ENCODE results near the gene EID1.

DNA sequence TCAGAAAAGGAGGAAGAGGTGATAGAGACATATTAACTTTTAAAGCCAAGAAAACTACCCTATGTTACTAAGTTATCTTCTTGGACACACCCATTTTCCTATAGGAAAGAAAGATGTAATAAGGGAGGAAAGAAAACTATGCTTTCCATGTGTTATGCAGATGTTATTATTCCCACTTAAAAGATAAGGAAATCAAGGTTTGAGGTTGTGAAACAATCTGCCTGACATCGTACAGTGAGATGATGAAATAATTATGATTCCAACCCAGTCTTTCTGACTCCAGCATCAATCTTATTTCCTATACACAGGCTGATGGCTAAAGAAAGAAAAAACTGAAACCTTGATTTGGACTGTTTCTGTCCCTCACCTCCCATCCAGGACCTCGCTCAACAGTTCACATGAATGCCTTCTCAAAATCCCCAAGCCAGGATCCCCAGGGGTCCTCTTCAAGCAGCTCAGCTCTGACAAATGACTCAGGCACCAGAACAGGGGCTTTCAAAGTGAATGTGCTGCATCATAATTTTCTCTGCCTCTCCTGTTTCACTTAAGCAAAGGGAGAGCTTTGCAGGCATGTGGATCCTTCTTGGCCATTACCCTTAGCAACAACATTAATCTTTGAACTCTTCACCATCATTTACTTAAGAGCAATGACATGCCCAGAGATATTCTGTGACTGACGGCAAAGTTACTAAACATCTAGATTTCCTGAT lies 12.4 kb upstream of the EID1 start:
- TF ChIP-seq, protein P1, sequence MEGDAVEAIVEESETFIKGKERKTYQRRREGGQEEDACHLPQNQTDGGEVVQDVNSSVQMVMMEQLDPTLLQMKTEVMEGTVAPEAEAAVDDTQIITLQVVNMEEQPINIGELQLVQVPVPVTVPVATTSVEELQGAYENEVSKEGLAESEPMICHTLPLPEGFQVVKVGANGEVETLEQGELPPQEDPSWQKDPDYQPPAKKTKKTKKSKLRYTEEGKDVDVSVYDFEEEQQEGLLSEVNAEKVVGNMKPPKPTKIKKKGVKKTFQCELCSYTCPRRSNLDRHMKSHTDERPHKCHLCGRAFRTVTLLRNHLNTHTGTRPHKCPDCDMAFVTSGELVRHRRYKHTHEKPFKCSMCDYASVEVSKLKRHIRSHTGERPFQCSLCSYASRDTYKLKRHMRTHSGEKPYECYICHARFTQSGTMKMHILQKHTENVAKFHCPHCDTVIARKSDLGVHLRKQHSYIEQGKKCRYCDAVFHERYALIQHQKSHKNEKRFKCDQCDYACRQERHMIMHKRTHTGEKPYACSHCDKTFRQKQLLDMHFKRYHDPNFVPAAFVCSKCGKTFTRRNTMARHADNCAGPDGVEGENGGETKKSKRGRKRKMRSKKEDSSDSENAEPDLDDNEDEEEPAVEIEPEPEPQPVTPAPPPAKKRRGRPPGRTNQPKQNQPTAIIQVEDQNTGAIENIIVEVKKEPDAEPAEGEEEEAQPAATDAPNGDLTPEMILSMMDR (IDR thresholded peaks at IDR 0.05; ENCODE audit: low read length): no peak
- TF ChIP-seq EZH2 (IDR thresholded peaks at IDR 0.05; ENCODE audit: borderline replicate concordance, low read length): no peak

Data from OCI-LY1 (cell line).